SJSA1 (cell line): ENCODE data around the gene TXNIP. TPM values are rescaled to one million over a fixed set of nuclear protein-coding genes. Genes with fewer than 3 reads are reported as not detected.

ENCODE experiments used
- DNase-seq, 2 experiments: peaks; one replicate each; pipeline ENCODE4 v3.0.0-alpha.2; 2015 to 2020; ENCODE audit warnings: low spot score in 2 of 2, low read depth in 1 of 2
- H3K27ac ChIP-seq: fragments of 250-450 bp; sonication (Bioruptor Pico); 2 replicates; pipeline ENCODE4 v1.5.1; 2020; ENCODE audit warnings: mild to moderate bottlenecking, moderate library complexity
- H3K27me3 ChIP-seq: fragments of 250-450 bp; sonication (Bioruptor Pico); replicated peaks from 2 replicates; pipeline ENCODE4 v1.5.1; 2020; ENCODE audit warnings: mild to moderate bottlenecking, moderate library complexity
- H3K36me3 ChIP-seq: fragments of 250-450 bp; sonication (Bioruptor Pico); 2 replicates; pipeline ENCODE4 v1.5.1; 2020; ENCODE audit warnings: mild to moderate bottlenecking
- H3K4me1 ChIP-seq: fragments of 250-450 bp; sonication (Bioruptor Pico); replicated peaks from 2 replicates; pipeline ENCODE4 v1.6.1; 2021; ENCODE audit warnings: mild to moderate bottlenecking
- H3K4me3 ChIP-seq: fragments of 250-450 bp; sonication (Bioruptor Pico); 2 replicates; pipeline ENCODE4 v1.5.1; 2020; ENCODE audit warnings: mild to moderate bottlenecking
- H3K9me3 ChIP-seq: fragments of 250-450 bp; sonication (Bioruptor Pico); replicated peaks from 2 replicates; pipeline ENCODE4 v1.5.1; 2020; ENCODE audit warnings: mild to moderate bottlenecking
- total RNA-seq: library from RNA; depleted of rRNA; stranded (reverse); fragments of >200 nt; shearing (Covaris generic); gene quantifications from 2 replicates; pipeline ENCODE4 v1.2.3, GENCODE V29; 2014

The TXNIP gene
- total RNA-seq, 1 experiment from 2014 or later, result 82.5 TPM

GRCh38 chr1:145958734-145959133 is 37.6 kb downstream of the TXNIP start:
- Histone ChIP-seq H3K27me3 (no peaks in the 10 kb centered on the region), H3K9me3 (no peaks in the 10 kb centered on the region), H3K27ac (no peak overlapping the region), H3K4me3 (no peak overlapping the region), H3K36me3 (peaks cover 9% of the 10 kb centered on the region), H3K4me1 (peaks cover 57% of the 10 kb centered on the region)
- no peak for DNase-seq

GRCh38 chr1:145957443-145958319 is 38.7 kb downstream of the TXNIP start, which contains the start of gene LIX1L:
Gene LIX1L, minus strand, starts transcription at chr1:145958017. Its CDS starts 90 bp downstream, at chr1:145957927.
- no peaks in the 10 kb centered on the region for H3K27me3 ChIP-seq
- no peaks in the 10 kb centered on the region for H3K9me3 ChIP-seq
- peaks cover 46% of the 10 kb centered on the region for H3K4me1 ChIP-seq
- peak within 1 kb of the TSS; percentile 41 for H3K27ac ChIP-seq
- DNase-seq, result peak; percentile 96 to 97
- peaks cover 12% of the 10 kb centered on the region for H3K36me3 ChIP-seq
- peak within 1 kb of the TSS; percentile 52 for H3K4me3 ChIP-seq

- Histone ChIP-seq H3K4me1 (peaks cover 41% of the 10 kb centered on the region), H3K27ac (peak overlapping the region; percentile 41), H3K9me3 (no peaks in the 10 kb centered on the region), H3K36me3 (peaks cover 20% of the 10 kb centered on the region), H3K4me3 (peak overlapping the region; percentile 52), H3K27me3 (no peaks in the 10 kb centered on the region)
- DNase-seq, result peak in 1 of 2 experiments; percentile 26
Measured at GRCh38 chr1:145956781-145957442, 39.5 kb downstream of the TXNIP start.

GRCh38 chr1:145956361-145956760 is 40.0 kb downstream of the TXNIP start:
- Histone ChIP-seq H3K27me3 (no peaks in the 10 kb centered on the region), H3K27ac (peak overlapping the region; percentile 41; the same call in 1 of the 2 replicates), H3K36me3 (peaks cover 24% of the 10 kb centered on the region), H3K4me3 (peak overlapping the region; percentile 52), H3K9me3 (no peaks in the 10 kb centered on the region), H3K4me1 (peaks cover 36% of the 10 kb centered on the region)
- DNase-seq, result no peak

- H3K4me3 ChIP-seq, result no peak overlapping the region
- DNase-seq, result no peak
- H3K27ac ChIP-seq, result no peak overlapping the region
Measured at GRCh38 chr1:145955436-145955835, 40.9 kb downstream of the TXNIP start.

GRCh38 chr1:145953861-145954260 is 42.5 kb downstream of the TXNIP start:
- DNase-seq, result no peak
- H3K4me1 ChIP-seq, result peaks cover 21% of the 10 kb centered on the region
- H3K36me3 ChIP-seq, result peaks cover 35% of the 10 kb centered on the region
- no peak overlapping the region for H3K4me3 ChIP-seq
- no peaks in the 10 kb centered on the region for H3K27me3 ChIP-seq
- H3K27ac ChIP-seq, result no peak overlapping the region
- no peaks in the 10 kb centered on the region for H3K9me3 ChIP-seq

More at GRCh38 chr1:145955436-145955835, 40.9 kb downstream of the TXNIP start:
- Histone ChIP-seq H3K36me3 (peaks cover 29% of the 10 kb centered on the region), H3K27me3 (no peaks in the 10 kb centered on the region), H3K4me1 (peaks cover 28% of the 10 kb centered on the region), H3K9me3 (no peaks in the 10 kb centered on the region)

- Histone ChIP-seq H3K9me3 (no peaks in the 10 kb centered on the region), H3K4me1 (peaks cover 15% of the 10 kb centered on the region), H3K36me3 (peaks cover 35% of the 10 kb centered on the region), H3K27me3 (no peaks in the 10 kb centered on the region), H3K4me3 (no peak overlapping the region), H3K27ac (no peak overlapping the region)
- DNase-seq, result no peak
Measured at GRCh38 chr1:145952903-145953302, 43.5 kb downstream of the TXNIP start.

- no peak overlapping the region for H3K27ac ChIP-seq
- H3K9me3 ChIP-seq, result no peaks in the 10 kb centered on the region
- no peak for DNase-seq
- no peak overlapping the region for H3K4me3 ChIP-seq
- no peaks in the 10 kb centered on the region for H3K27me3 ChIP-seq
- H3K4me1 ChIP-seq, result peaks cover 13% of the 10 kb centered on the region
- peaks cover 49% of the 10 kb centered on the region for H3K36me3 ChIP-seq
Measured at GRCh38 chr1:145951526-145951925, 44.9 kb downstream of the TXNIP start.

GRCh38 chr1:145949219-145949618 is 47.2 kb downstream of the TXNIP start:
- no peaks in the 10 kb centered on the region for H3K9me3 ChIP-seq
- no peak overlapping the region for H3K4me3 ChIP-seq
- H3K27me3 ChIP-seq, result no peaks in the 10 kb centered on the region
- no peak for DNase-seq
- peaks cover 51% of the 10 kb centered on the region for H3K36me3 ChIP-seq
- no peak overlapping the region for H3K27ac ChIP-seq
- H3K4me1 ChIP-seq, result no peaks in the 10 kb centered on the region

- H3K27ac ChIP-seq, result no peak overlapping the region
- no peak overlapping the region for H3K4me3 ChIP-seq
- peaks cover 59% of the 10 kb centered on the region for H3K36me3 ChIP-seq
- DNase-seq, result no peak
- H3K9me3 ChIP-seq, result no peaks in the 10 kb centered on the region
- H3K27me3 ChIP-seq, result no peaks in the 10 kb centered on the region
- H3K4me1 ChIP-seq, result no peaks in the 10 kb centered on the region
Measured at GRCh38 chr1:145947551-145947950, 48.8 kb downstream of the TXNIP start.

- Histone ChIP-seq H3K27ac (no peak overlapping the region), H3K4me1 (no peaks in the 10 kb centered on the region), H3K9me3 (no peaks in the 10 kb centered on the region), H3K4me3 (no peak overlapping the region), H3K27me3 (no peaks in the 10 kb centered on the region), H3K36me3 (peaks cover 55% of the 10 kb centered on the region)
- DNase-seq, result no peak
Measured at GRCh38 chr1:145946477-145946986, 49.8 kb downstream of the TXNIP start.

GRCh38 chr1:145944532-145944931 is 51.8 kb downstream of the TXNIP start:
- no peak for DNase-seq
- Histone ChIP-seq H3K27me3 (no peaks in the 10 kb centered on the region), H3K27ac (no peak overlapping the region), H3K4me3 (no peak overlapping the region), H3K9me3 (no peaks in the 10 kb centered on the region), H3K36me3 (peaks cover 53% of the 10 kb centered on the region), H3K4me1 (no peaks in the 10 kb centered on the region)

GRCh38 chr1:145942871-145943270 is 53.5 kb downstream of the TXNIP start:
- no peak for DNase-seq
- Histone ChIP-seq H3K9me3 (no peaks in the 10 kb centered on the region), H3K27ac (no peak overlapping the region), H3K4me3 (no peak overlapping the region), H3K4me1 (no peaks in the 10 kb centered on the region), H3K36me3 (peaks cover 52% of the 10 kb centered on the region), H3K27me3 (no peaks in the 10 kb centered on the region)
